GM10266 (cell line): ENCODE data around the gene LTB4R.

Source experiments
- DNase-seq: peaks from one replicate; pipeline ENCODE4 v3.0.0; 2012; ENCODE audit errors: extremely low spot score
- CTCF ChIP-seq: IDR thresholded peaks from 2 replicates; pipeline ENCODE4 v1.5.1; 2012; ENCODE audit warnings: mild to moderate bottlenecking, low read depth; ENCODE audit not compliant: control insufficient read depth, insufficient read depth; ENCODE audit errors: missing control alignments

LTB4R gene

DNA sequence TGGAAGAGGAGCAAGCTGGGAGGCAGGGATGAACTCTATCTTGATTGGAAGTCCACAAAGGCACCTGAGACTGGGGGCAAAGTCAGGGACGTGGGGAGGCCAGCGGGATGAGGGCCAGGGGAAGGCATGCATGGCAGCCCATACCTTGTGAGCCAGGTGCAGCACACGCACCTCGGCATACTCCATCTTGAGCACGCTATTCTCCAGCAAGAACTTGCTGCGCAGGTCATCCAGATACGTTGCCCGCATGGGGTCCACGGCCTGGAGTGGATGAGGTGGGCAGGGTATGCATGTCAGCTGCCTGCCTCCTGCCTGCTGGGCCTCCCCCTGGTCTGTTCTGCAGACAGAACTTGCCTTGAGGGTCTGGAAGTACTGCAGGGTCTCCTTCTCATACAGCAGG lies 43.8 kb upstream of the LTB4R start:
- no peak for TF ChIP-seq CTCF
- no peak for DNase-seq

DNA sequence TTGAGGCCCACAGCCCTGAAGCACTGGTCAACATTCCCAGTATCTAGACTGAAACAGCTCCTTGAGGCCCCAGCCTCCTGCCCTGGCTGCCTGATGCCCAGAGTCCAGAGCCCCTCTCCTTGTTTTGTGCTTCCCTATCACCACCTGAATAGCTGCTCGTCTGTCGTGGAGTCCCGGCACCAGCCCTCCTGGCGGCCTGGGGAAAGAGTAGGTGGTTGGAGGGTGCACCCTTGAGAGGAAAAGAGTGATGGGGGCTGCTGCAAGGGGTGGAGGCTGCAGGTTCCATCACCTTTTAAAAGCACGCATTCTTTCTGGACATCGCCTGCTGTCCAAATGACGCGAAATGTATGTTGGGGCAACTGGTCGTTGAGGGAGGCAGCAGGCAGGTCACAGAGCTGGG lies 43.1 kb upstream of the LTB4R start:
- TF ChIP-seq CTCF, result no peak

GRCh38 chr14:24269368-24269767 lies 41.9 kb upstream of the LTB4R start:
- no peak for DNase-seq
- no peak for TF ChIP-seq CTCF

More for the DNA sequence above, 43.1 kb upstream of the LTB4R start:
- DNase-seq, result no peak

DNA sequence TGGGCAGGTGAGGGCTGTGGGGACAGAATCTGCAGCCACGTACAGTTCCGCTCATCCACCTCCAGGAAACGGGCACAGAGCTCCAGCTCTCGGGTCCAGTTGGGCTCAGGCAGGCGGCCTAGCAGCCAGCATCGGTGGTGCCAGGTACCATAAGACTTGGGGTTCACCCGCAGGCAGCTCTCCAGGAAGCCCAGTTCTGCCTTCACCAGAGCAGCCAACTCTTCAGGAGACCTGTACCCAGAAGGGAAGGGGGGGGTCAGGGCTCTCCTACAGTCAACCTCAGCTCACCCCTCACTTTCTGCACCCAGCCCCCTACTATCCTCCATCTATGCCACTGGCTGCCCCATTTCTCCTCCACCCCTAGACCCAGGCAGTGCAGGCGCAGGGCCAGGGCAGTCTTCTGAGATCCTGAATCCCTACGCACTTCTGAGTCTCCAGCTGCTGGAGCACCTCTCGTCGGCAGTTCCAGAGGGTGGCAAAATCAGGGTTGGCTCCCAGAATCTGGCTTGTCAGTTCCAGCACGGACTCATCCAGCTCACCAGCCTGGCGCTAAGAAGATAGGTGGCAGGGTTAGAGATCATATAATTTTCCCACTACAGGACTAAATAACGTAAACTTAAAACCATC lies 41.3 kb upstream of the LTB4R start:
- no peak for DNase-seq
- TF ChIP-seq CTCF, result no peak

DNA sequence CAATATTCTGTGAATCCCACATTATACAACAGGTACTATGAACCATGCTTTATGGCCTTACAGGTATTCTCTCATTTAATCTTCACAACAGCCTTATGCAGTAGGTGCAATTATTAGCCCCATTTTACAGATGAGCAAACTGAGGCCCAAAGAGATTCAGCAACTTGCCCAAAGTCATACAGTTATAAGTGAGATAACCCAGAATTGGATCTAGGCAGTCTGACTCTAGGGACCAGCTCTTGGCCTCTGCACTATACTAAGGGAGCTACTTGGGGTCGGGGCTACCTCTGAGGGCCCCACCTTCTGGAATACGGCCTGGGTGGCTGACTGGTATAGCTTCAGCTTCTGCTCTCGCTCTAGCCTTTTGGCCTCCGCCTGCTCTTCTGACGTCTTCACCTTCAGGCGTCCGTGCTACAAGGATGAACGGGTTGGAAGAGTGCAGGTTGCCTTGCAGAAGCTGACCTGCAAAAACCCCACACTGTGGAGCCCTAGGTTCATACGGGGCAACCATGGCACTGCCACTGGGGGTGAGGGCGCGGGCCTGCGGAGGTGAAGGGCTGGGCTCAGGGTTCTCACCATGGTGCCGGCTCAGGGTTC lies 40.7 kb upstream of the LTB4R start:
- DNase-seq, result no peak
- TF ChIP-seq CTCF, result no peak

GRCh38 chr14:24271134-24271833 lies 40.0 kb upstream of the LTB4R start, which contains the start of gene RABGGTA:
Gene RABGGTA (minus strand): TSS chr14:24271597. CDS start chr14:24271115, 482 bp downstream.
- peak; percentile 94 for DNase-seq
- peak; percentile 98 for TF ChIP-seq CTCF

GRCh38 chr14:24271834-24272263 lies 39.5 kb upstream of the LTB4R start:
- no peak for TF ChIP-seq CTCF
- DNase-seq, result no peak
